Testis (tissue), 3 donors: Measurements from ENCODE around the gene MAP2K5. TPM values are rescaled to one million over a fixed set of nuclear protein-coding genes. Genes with fewer than 3 reads are reported as not detected.

ENCODE experiments used
- DNase-seq: peaks from one replicate; pipeline ENCODE4 v3.0.0-alpha.2; 2019
- H3K27ac ChIP-seq, 2 donors: fragments of 200-600 bp; sonication (generic); one replicate each; pipeline ENCODE4 v1.5.1; 2019
- H3K27me3 ChIP-seq: fragments of 200-600 bp; sonication (generic); one replicate; pipeline ENCODE4 v1.5.1; 2019
- H3K36me3 ChIP-seq: fragments of 200-600 bp; sonication (generic); one replicate; pipeline ENCODE4 v1.5.1; 2017; ENCODE audit warnings: low read depth; ENCODE audit errors: missing control alignments
- H3K4me1 ChIP-seq: fragments of 200-600 bp; sonication (generic); one replicate; pipeline ENCODE4 v1.5.1; 2019
- H3K4me3 ChIP-seq, 2 donors: fragments of 200-600 bp; sonication (generic); one replicate each; pipeline ENCODE4 v1.5.1; 2017 to 2019
- H3K9me3 ChIP-seq: fragments of 200-600 bp; sonication (generic); one replicate; pipeline ENCODE4 v1.5.1; 2017
- CTCF ChIP-seq, 3 experiments: fragments of 450-650 bp in 2 of 3; fragments of 200-600 bp in 1 of 3; sonication (generic) in 1 of 3; IDR thresholded peaks; one replicate each; pipeline ENCODE4 v1.5.1; 2016 to 2019; ENCODE audit warnings: antibody characterized with exemption in 3 of 3, mild to moderate bottlenecking in 2 of 3, moderate library complexity in 1 of 3
- POLR2A ChIP-seq: fragments of 450-650 bp; IDR thresholded peaks from one replicate; pipeline ENCODE4 v1.6.1; 2017; ENCODE audit warnings: antibody characterized with exemption, mild to moderate bottlenecking, moderate library complexity
- WGBS, 2 donors: methylation state at CpG; one replicate each; pipeline ENCODE4 v1.1.5; 2018; 5-methylcytosine and 5-hydroxymethylcytosine counted together
- intact Hi-C: fragments of 100-400 bp; cut with DNase I; formaldehyde crosslinking; loops from one replicate; pipeline ENCODE4 v1.15.1; 2023; ENCODE audit warnings: low total_unique reads
- polyA plus RNA-seq: library from polyadenylated mRNA; stranded (reverse); fragments of 350-450 nt; fragmentation: Illumina TruSeq; extraction: RNeasy Lipid Tissue Mini Kit (QIAGEN cat#74804); gene quantifications from one replicate; pipeline ENCODE4 v1.2.3, GENCODE V29; 2014; ENCODE audit warnings: low read depth, low replicate concordance; ENCODE audit not compliant: insufficient read depth
- total RNA-seq, 2 donors: library from RNA; depleted of rRNA; stranded (reverse); fragments of >200 nt; gene quantifications; one replicate each; pipeline ENCODE4 v1.2.3, GENCODE V29; 2016

Gene MAP2K5
- total and polyA plus RNA-seq, 3 donors from 2014 or later = 28.0 to 34.3 (median 31.2) TPM

DNA sequence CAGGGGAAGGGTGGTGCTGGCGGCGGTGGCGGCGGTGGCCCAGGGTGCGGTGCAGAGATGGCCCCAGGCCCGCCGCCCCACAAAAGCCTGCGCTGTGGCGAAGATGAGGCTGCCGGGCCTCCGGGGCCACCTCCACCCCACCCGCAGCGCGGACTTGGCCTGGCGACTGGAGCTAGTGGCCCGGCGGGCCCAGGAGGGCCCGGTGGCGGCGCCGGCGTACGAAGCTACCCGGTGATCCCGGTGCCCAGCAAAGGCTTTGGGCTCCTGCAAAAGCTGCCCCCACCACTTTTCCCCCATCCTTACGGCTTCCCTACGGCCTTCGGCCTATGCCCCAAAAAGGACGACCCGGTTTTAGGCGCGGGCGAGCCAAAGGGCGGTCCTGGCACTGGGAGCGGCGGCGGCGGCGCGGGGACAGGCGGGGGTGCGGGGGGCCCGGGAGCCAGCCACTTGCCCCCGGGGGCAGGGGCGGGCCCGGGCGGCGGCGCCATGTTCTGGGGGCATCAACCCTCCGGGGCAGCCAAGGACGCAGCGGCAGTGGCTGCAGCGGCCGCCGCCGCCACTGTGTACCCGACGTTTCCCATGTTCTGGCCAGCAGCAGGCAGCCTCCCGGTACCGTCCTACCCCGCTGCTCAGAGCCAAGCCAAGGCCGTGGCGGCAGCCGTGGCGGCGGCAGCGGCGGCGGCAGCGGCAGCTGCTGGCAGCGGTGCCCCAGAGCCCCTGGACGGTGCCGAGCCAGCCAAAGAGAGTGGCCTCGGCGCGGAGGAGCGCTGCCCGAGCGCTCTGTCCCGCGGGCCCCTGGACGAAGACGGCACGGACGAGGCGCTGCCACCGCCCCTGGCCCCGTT, 284.4 kb downstream of the MAP2K5 start:
- WGBS, 2 donors = 9% methylated on average over 61 of the region's 88 CpGs; no CpG with 5 or more reads in 1 of the 2 donors
- intact Hi-C loops = no loop called here
- no peak overlapping the region for H3K27ac ChIP-seq
- H3K27me3 ChIP-seq = peaks cover 7% of the 10 kb centered on the region
- H3K4me3 ChIP-seq = peak overlapping the region in 1 of 2 donors; percentile 30
- no peak for DNase-seq
- H3K4me1 ChIP-seq = peaks cover 11% of the 10 kb centered on the region
- H3K9me3 ChIP-seq = no peaks in the 10 kb centered on the region
- TF ChIP-seq CTCF (IDR thresholded peaks at IDR 0.05) = no peak
- no peaks in the 10 kb centered on the region for H3K36me3 ChIP-seq

DNA sequence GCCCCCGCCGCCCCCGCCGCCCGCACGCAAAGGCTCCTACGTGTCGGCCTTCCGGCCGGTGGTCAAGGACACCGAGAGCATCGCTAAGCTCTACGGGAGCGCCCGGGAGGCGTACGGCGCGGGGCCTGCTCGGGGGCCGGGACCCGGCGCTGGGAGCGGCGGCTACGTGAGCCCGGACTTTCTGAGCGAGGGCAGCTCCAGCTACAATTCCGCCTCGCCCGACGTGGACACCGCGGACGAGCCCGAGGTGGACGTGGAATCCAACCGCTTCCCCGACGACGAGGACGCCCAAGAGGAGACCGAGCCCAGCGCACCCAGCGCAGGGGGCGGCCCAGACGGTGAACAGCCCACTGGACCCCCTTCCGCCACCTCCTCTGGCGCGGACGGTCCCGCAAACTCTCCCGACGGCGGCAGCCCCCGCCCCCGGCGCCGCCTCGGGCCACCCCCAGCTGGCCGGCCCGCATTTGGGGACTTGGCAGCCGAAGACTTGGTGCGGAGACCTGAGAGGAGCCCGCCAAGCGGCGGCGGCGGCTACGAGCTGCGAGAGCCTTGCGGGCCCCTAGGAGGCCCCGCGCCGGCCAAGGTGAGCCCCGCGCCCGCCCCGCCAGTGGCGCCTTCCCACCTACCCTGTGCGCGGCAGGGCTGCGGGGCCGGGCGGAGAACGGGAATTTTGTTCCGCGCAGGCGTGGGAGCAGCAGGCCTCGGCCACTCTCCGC, 285.2 kb downstream of the MAP2K5 start:
- intact Hi-C loops = no loop called here

DNA sequence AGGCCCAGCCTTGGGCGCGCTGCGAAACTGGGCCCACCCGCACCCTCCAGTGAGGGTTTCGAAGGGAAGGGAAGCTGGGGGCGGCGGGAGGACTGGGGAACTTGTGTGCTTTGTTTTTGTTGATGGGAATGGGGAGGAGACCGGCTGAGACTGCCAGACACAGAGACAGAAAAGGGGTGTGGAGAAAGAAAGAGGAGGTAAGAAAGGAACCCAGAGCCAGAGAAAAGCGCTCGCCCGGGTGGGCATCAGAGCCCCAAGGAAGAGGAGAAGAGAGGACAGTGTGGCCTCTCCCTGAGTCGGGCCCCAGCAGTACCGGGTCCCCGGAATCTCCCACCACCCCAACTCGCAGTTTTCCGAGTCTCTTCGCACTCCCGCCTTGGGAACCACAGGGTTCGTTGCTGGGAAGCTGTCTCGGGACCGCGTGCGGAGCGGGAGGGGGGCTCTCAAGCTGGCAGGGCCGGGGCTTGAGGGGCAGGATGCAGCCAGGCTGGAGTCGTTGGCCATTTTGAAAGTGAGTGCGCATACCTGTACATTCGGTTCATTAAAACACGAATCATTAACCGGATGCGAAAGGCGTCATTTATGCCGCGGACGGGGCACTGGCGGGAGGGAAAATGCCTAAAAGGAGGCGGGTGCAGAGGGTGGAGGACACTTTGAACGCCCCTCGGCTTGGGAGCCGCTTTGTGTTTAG, 285.9 kb downstream of the MAP2K5 start:
- Histone ChIP-seq H3K36me3 (no peaks in the 10 kb centered on the region), H3K4me1 (peaks cover 11% of the 10 kb centered on the region), H3K27me3 (peaks cover 7% of the 10 kb centered on the region), H3K4me3 (peak overlapping the region in 1 of 2 donors; percentile 30), H3K9me3 (no peaks in the 10 kb centered on the region), H3K27ac (no peak overlapping the region)
- DNase-seq = no peak
- WGBS, 2 donors = 11% methylated on average over 38 to 40 of the region's 40 CpGs
- TF ChIP-seq POLR2A = no peak
- intact Hi-C loops = no loop called here

More for the DNA sequence above, 285.2 kb downstream of the MAP2K5 start:
- H3K9me3 ChIP-seq = no peaks in the 10 kb centered on the region
- DNase-seq = no peak
- WGBS, 2 donors = 3 to 5% methylated on average over 33 to 64 of the region's 91 CpGs
- peaks cover 7% of the 10 kb centered on the region for H3K27me3 ChIP-seq
- H3K4me1 ChIP-seq = peaks cover 11% of the 10 kb centered on the region
- no peaks in the 10 kb centered on the region for H3K36me3 ChIP-seq
- no peak overlapping the region for H3K27ac ChIP-seq
- TF ChIP-seq CTCF (IDR thresholded peaks at IDR 0.05) = no peak
- TF ChIP-seq POLR2A = no peak
- peak overlapping the region in 1 of 2 donors; percentile 30 for H3K4me3 ChIP-seq

- WGBS, 2 donors = 14 to 15% methylated on average over 50 to 54 of the region's 54 CpGs
These were observed 286.6 kb downstream of the MAP2K5 start for GRCh38 chr15:67828969-67829646.

More at GRCh38 chr15:67828969-67829646, 286.6 kb downstream of the MAP2K5 start:
- H3K27ac ChIP-seq = no peak overlapping the region
- H3K9me3 ChIP-seq = no peaks in the 10 kb centered on the region
- DNase-seq = no peak
- H3K4me3 ChIP-seq = no peak overlapping the region
- intact Hi-C loops = no loop called here
- H3K36me3 ChIP-seq = no peaks in the 10 kb centered on the region
- H3K27me3 ChIP-seq = peaks cover 7% of the 10 kb centered on the region
- peaks cover 18% of the 10 kb centered on the region for H3K4me1 ChIP-seq
- TF ChIP-seq CTCF (IDR thresholded peaks at IDR 0.05) (no peak), POLR2A (no peak)
